Natural killer cell (primary cell): ENCODE measurements around the gene MAP1LC3B. TPM values are rescaled to one million over a fixed set of nuclear protein-coding genes. Genes with fewer than 3 reads are reported as not detected.
A peak's percentile ranks its signal among the peaks of the same experiment; 100 is the strongest.
"Not testable (repeated sequence)": the region's sequence is repeated elsewhere in the genome, so short reads cannot be mapped to it uniquely, and the experiment has no call there.

Experiments
- ATAC-seq, 3 donors: fragments of 150-1000 bp in 2 of 3; fragments of 200-7000 bp in 1 of 3; cut with Tn5 transposase; 1 replicate in 1 of 3; 2 replicates in 2 of 3; pipeline ENCODE4 v1.10.0; 2021; ENCODE audit warnings: mild to moderate bottlenecking in 2 of 3, moderate library complexity in 2 of 3
- DNase-seq, 2 donors: peaks; one replicate each; pipeline versions ENCODE4 v3.0.0 to v3.0.0-alpha.2; 2013 to 2021; ENCODE audit warnings: mixed read lengths in 1 of 2
- H3K27ac ChIP-seq: one replicate; pipeline ENCODE4 v1.5.1; 2013; ENCODE audit warnings: mild to moderate bottlenecking, low read length
- H3K27me3 ChIP-seq: one replicate; pipeline ENCODE4 v1.6.1; 2013; ENCODE audit warnings: low read length; ENCODE audit not compliant: control insufficient read depth, insufficient read depth
- H3K36me3 ChIP-seq: one replicate; pipeline ENCODE4 v1.6.1; 2013; ENCODE audit warnings: low read length; ENCODE audit not compliant: control insufficient read depth, insufficient read depth
- H3K4me1 ChIP-seq: one replicate; pipeline ENCODE4 v1.6.1; 2013; ENCODE audit warnings: low read length; ENCODE audit not compliant: control insufficient read depth, insufficient read depth
- H3K4me3 ChIP-seq: one replicate; pipeline ENCODE4 v1.5.1; 2013; ENCODE audit warnings: low read length
- H3K9me3 ChIP-seq: one replicate; pipeline ENCODE4 v1.6.1; 2013; ENCODE audit warnings: low read length; ENCODE audit not compliant: control insufficient read depth, insufficient read depth
- H3K27ac Mint-ChIP-seq, 2 donors: one replicate each; pipeline ENCODE4 v1.8.0; 2022; ENCODE audit warnings: mild to moderate bottlenecking in 2 of 2, mixed read lengths in 2 of 2, moderate library complexity in 1 of 2
- H3K27me3 Mint-ChIP-seq, 2 donors: one replicate each; pipeline ENCODE4 v1.8.0; 2022; ENCODE audit warnings: low read depth in 2 of 2, mixed read lengths in 2 of 2
- H3K36me3 Mint-ChIP-seq: one replicate; pipeline ENCODE4 v1.8.0; 2022; ENCODE audit warnings: mixed read lengths
- H3K4me1 Mint-ChIP-seq, 2 donors: one replicate each; pipeline ENCODE4 v1.8.0; 2022; ENCODE audit warnings: mixed read lengths in 2 of 2
- H3K4me3 Mint-ChIP-seq: one replicate; pipeline ENCODE4 v1.8.0; 2022; ENCODE audit warnings: mild to moderate bottlenecking, moderate library complexity, mixed read lengths
- H3K9me3 Mint-ChIP-seq, 2 donors: one replicate each; pipeline ENCODE4 v1.8.0; 2022; ENCODE audit warnings: mixed read lengths in 2 of 2
- CTCF ChIP-seq: fragments of 200-600 bp; IDR thresholded peaks from one replicate; pipeline ENCODE4 v1.8.0; 2022; ENCODE audit warnings: antibody characterized with exemption
- WGBS: methylation state at CpG from one replicate; pipeline ENCODE4 v1.1.7; 2013; ENCODE audit warnings: missing lambda C conversion rate; ENCODE audit not compliant: insufficient coverage; 5-methylcytosine and 5-hydroxymethylcytosine counted together
- intact Hi-C: fragments of 100-400 bp; cut with micrococcal nuclease; formaldehyde crosslinking; loops from one replicate; pipeline ENCODE4 v1.14.2; 2022
- total RNA-seq, 4 donors: library from RNA; stranded (reverse); fragments of 120-200 nt in 1 of 4; gene quantifications; one replicate each; pipeline versions ENCODE4 v1.2.3 to v1.2.4, GENCODE V29; 2013 to 2022

MAP1LC3B gene
- total RNA-seq, 3 donors from 2014 or later (not counting 1 experiment from before 2014, with no cell fraction given): 171 to 220 (median 172) TPM

GRCh38 chr16:87375426-87376135 lies 16.6 kb upstream of the MAP1LC3B start:
- Mint-ChIP-seq H3K4me1 (peaks cover 29 to 31% of the 10 kb centered on the region in 2 donors), H3K36me3 (no peaks in the 10 kb centered on the region), H3K27ac (no peak overlapping the region), H3K9me3 (no peaks in the 10 kb centered on the region), H3K27me3 (no peaks in the 10 kb centered on the region), H3K4me3 (no peak overlapping the region)
- 82% methylated on average over 8 of the region's 9 CpGs for WGBS
- Histone ChIP-seq H3K27ac (no peak overlapping the region), H3K36me3 (no peaks in the 10 kb centered on the region), H3K9me3 (no peaks in the 10 kb centered on the region), H3K4me3 (no peak overlapping the region), H3K4me1 (peaks cover 15% of the 10 kb centered on the region), H3K27me3 (no peaks in the 10 kb centered on the region)
- DNase-seq (no peak), ATAC-seq (no peak)
- TF ChIP-seq CTCF: no peak
- intact Hi-C loops: no loop called here

- no peak overlapping the region for H3K27ac Mint-ChIP-seq
- DNase-seq (no peak), ATAC-seq (no peak)
- TF ChIP-seq CTCF: no peak
- H3K27me3 ChIP-seq: no peaks in the 10 kb centered on the region
- peaks cover 12% of the 10 kb centered on the region for H3K4me1 ChIP-seq
- peaks cover 30% of the 10 kb centered on the region in 2 donors for H3K4me1 Mint-ChIP-seq
- H3K4me3 ChIP-seq: no peak overlapping the region
- no peaks in the 10 kb centered on the region for H3K9me3 Mint-ChIP-seq
- WGBS: 86% methylated on average over 6 of the region's 6 CpGs
- no peak overlapping the region for H3K27ac ChIP-seq
- intact Hi-C loops: no loop called here
- no peaks in the 10 kb centered on the region for H3K9me3 ChIP-seq
- no peak overlapping the region for H3K4me3 Mint-ChIP-seq
- no peaks in the 10 kb centered on the region for H3K36me3 ChIP-seq
- H3K36me3 Mint-ChIP-seq: no peaks in the 10 kb centered on the region
- H3K27me3 Mint-ChIP-seq: no peaks in the 10 kb centered on the region
Measured at GRCh38 chr16:87376660-87377059, 15.5 kb upstream of the MAP1LC3B start.

- intact Hi-C loops, H3K27me3 ChIP-seq: not testable (repeated sequence)
- peaks cover 40 to 42% of the 10 kb centered on the region in 2 donors for H3K4me1 Mint-ChIP-seq
Measured at GRCh38 chr16:87379312-87379752, 12.8 kb upstream of the MAP1LC3B start.

GRCh38 chr16:87380403-87380802 lies 11.7 kb upstream of the MAP1LC3B start:
- Histone ChIP-seq H3K4me1 (peaks cover 19% of the 10 kb centered on the region), H3K4me3 (no peak overlapping the region), H3K27me3 (no peaks in the 10 kb centered on the region), H3K27ac (no peak overlapping the region), H3K36me3 (no peaks in the 10 kb centered on the region), H3K9me3 (no peaks in the 10 kb centered on the region)
- 83% methylated on average over 8 of the region's 10 CpGs for WGBS
- TF ChIP-seq CTCF: no peak
- intact Hi-C loops: no loop called here
- Mint-ChIP-seq H3K4me1 (peaks cover 40 to 45% of the 10 kb centered on the region in 2 donors), H3K9me3 (no peaks in the 10 kb centered on the region), H3K27ac (peak overlapping the region in 1 of 2 donors; percentile 46), H3K27me3 (no peaks in the 10 kb centered on the region), H3K36me3 (no peaks in the 10 kb centered on the region), H3K4me3 (no peak overlapping the region)
- no peak for DNase-seq
- ATAC-seq: no peak

More at GRCh38 chr16:87379312-87379752, 12.8 kb upstream of the MAP1LC3B start:
- H3K4me3 ChIP-seq, H3K9me3 Mint-ChIP-seq, H3K27ac ChIP-seq, H3K36me3 Mint-ChIP-seq, H3K27me3 Mint-ChIP-seq, ATAC-seq, H3K9me3 ChIP-seq, H3K36me3 ChIP-seq, DNase-seq, H3K27ac Mint-ChIP-seq, H3K4me3 Mint-ChIP-seq: not testable (repeated sequence)
- WGBS: 100% methylated on average over 3 of the region's 3 CpGs
- H3K4me1 ChIP-seq: peaks cover 12% of the 10 kb centered on the region
